GM19468 (cell line): ENCODE results near the gene ERP44.

Experiments used
- ATAC-seq: cut with Tn5 transposase; IDR thresholded peaks from one replicate; pipeline ENCODE4 v1.9.1; 2021; ENCODE audit warnings: mild to moderate bottlenecking, moderate library complexity, moderate number of reproducible peaks; ENCODE audit not compliant: unreplicated experiment; ENCODE audit errors: extremely low read depth

Gene ERP44

DNA sequence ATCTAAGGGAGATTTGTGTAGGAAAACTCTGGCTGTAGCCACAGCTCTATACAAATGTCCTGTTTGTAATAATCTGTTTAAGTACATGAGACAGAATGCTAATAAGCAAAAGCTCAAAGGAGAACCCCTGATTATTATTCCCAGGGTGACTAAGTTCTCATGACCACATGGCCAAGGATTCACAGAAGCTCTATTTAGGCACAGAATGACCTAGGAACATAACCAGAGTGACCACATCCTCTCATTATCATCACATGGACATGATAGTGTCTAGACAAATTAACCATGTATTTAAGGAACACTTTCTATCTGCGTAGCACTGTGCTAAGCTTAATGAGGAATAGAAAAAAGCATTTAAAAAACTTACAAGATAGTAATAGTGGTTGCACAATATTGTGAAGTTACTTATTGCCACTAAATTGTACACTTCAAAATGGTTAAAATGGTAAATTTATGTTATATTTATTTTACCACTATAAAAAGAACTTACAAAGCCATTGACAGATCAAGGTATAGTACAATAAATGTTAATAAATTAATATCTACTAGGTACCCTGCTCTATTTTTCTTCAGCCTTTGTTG is 136.0 kb downstream of the ERP44 start:
- no peak for ATAC-seq

DNA sequence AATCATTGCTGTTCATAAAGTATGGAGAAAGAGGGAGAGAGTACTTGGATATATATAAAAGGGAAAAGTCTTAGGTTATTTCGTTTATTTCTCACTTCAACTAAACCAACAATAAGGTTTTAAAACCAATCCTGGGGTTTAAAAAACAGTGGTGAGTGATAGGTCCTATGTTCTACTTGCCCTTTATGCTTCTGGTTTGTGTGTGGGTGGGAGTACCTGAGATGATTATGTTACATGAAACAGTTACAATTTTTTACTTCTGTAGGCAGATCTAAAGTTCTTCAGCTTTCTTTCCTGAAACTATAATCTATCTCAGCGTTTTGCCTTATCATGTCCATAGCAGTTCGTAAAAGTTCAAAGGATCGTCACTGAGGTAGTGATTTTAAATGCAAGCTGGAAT is 143.2 kb downstream of the ERP44 start:
- ATAC-seq: no peak

DNA sequence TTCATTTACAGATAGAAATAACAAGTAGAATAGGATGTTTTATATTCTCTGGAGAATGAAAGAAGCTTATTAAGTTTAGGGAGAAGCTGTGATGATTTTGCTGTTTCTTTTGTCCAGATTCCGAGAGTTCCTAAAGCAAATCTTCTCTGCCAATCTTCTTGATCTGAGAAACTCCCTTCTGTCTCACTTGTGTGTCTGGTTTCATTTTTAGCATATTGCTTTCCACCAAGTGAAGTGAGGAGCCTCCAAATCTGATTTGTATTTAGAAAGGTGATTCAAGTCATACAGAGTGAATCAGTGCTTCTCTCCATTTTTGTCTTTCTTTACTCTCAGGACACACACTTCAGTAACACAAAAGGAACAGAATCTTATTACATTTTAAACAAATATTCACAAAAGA is 144.0 kb downstream of the ERP44 start:
- peak; percentile 52 for ATAC-seq

GRCh38 chr9:99953861-99954507 is 144.8 kb downstream of the ERP44 start:
- no peak for ATAC-seq

DNA sequence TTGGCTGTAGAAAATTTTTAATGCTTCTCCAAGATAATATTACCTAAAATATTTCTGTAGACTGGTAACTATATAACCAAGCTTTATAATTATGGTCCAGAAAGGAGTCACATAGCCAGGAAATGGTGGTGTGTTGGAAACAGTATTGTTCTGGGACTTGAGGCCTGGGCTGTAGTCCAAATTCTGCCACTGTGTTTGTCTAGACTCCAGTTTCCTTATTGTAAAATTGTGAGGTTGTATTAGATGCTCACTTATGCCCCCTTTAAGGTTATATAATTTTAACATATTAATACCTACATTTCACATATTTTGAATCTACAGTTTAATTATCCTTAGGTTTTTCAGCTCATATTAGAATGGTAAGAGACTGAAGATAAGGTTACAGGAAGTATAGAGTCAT is 149.9 kb downstream of the ERP44 start:
- no peak for ATAC-seq

- ATAC-seq: no peak
Measured at GRCh38 chr9:99948482-99948881, 150.3 kb downstream of the ERP44 start.

DNA sequence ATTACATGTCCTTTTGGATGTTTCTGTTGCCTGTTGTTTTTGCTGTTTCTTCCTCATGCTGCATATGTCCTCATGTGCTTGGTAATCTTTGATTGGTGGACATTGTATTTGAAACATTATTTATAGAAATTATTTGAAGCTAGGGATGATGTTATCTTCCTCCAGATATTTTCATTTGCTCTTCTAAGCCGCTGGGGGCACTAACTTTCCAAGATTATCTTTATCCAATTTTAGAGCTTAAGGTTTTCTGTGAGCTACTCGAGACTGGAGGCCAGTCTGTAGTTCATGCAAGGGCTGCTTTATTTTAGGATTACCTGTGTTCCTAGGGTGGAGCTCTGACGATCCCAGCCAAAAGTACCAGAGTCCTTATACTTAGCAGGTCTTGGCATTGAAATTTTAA is 151.4 kb downstream of the ERP44 start:
- no peak for ATAC-seq

DNA sequence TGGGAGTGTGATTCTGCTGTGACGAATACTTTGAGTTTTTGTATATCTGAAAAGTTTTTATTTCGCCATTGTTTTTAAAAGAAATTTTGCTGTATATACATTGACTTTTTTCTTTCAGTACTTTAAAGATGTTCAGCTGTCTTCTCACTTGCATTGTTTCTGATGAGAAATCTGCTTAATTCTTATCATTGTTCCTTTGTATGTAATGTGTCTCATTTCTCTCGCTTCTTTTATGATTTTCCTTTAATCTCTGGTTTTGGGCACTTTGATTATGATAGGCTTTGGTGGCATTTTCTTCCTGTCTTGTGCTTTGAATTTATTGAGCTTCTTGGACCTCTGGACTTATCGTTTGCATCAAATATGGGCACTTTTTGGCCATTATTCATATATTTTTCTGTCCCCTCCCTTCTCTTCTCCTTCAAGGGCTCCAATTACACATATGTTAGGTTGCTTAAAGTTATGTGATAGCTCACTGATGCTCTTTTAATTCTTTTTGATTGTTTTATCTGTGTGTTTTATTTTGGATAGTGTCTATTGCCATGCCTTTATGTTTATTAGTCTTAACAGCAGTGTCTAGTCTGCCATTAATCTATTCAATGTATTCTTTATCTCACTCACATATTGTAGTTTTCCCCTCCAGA is 161.7 kb downstream of the ERP44 start:
- ATAC-seq: no peak

GRCh38 chr9:99931155-99931840 is 167.5 kb downstream of the ERP44 start:
- ATAC-seq: no peak

GRCh38 chr9:99929652-99930051 is 169.1 kb downstream of the ERP44 start:
- ATAC-seq: no peak
